Mucosa of descending colon (tissue), 3 donors: ENCODE measurements around the gene WEE2. TPM values are rescaled to one million over a fixed set of nuclear protein-coding genes. Genes with fewer than 3 reads are reported as not detected.
"Not testable (repeated sequence)": the region's sequence is repeated elsewhere in the genome, so short reads cannot be mapped to it uniquely, and the experiment has no call there.

ENCODE experiments used
- ATAC-seq: fragments of 200-7000 bp; cut with Tn5 transposase; one replicate; pipeline ENCODE4 v1.9.1; 2020; ENCODE audit warnings: mild to moderate bottlenecking, moderate library complexity
- DNase-seq, 3 donors: peaks; one replicate each; pipeline ENCODE4 v3.0.0-alpha.2; 2020
- H3K36me3 ChIP-seq: fragments of 200-600 bp; one replicate; pipeline ENCODE4 v1.8.0; 2021; ENCODE audit warnings: low read depth, mild to moderate bottlenecking
- H3K4me1 ChIP-seq: fragments of 200-600 bp; one replicate; pipeline ENCODE4 v1.8.0; 2021; ENCODE audit warnings: low read depth, mild to moderate bottlenecking
- H3K4me3 ChIP-seq: fragments of 200-600 bp; one replicate; pipeline ENCODE4 v1.8.0; 2021; ENCODE audit warnings: mild to moderate bottlenecking
- H3K9me3 ChIP-seq: fragments of 200-600 bp; one replicate; pipeline ENCODE4 v1.8.0; 2021; ENCODE audit warnings: mild to moderate bottlenecking
- CTCF ChIP-seq: fragments of 200-600 bp; IDR thresholded peaks from one replicate; pipeline ENCODE4 v1.8.0; 2022; ENCODE audit warnings: antibody characterized with exemption, mild to moderate bottlenecking
- intact Hi-C, 2 donors: fragments of 100-400 bp; cut with DNase I in 1 of 2; cut with micrococcal nuclease in 1 of 2; formaldehyde crosslinking; loops; one replicate each; pipeline versions ENCODE4 v1.11.0 to v1.11.1; 2022; cut with DNase I, micrococcal nuclease
- total RNA-seq, 3 donors: library from RNA; stranded (reverse); fragmentation: NEBNext Ultra II Directional in 2 of 3; extraction: Animal tissue kit (Norgen Biotek cat#: 25700) in 2 of 3; gene quantifications; one replicate each; pipeline versions ENCODE4 v1.2.1 to v1.2.4, GENCODE V29; 2021 to 2023
- donor health status: DM: no; HTN: no; CAD: no; lungs with moderate emphysema.
- donor health status: DM: no; HTN: no; CAD: no.
- donor health status: DM: no; HTN: yes; CAD: no.

WEE2 gene
- total RNA-seq, 3 donors from 2014 or later = not detected

GRCh38 chr7:141685285-141686023 lies 22.7 kb upstream of the WEE2 start:
- H3K9me3 ChIP-seq = no peaks in the 10 kb centered on the region
- TF ChIP-seq CTCF = no peak
- H3K4me1 ChIP-seq = no peaks in the 10 kb centered on the region
- no peak overlapping the region for H3K4me3 ChIP-seq
- ATAC-seq (no peak), DNase-seq (no peak)
- intact Hi-C loops = no loop called here
- H3K36me3 ChIP-seq = no peaks in the 10 kb centered on the region

GRCh38 chr7:141686074-141686473 lies 22.1 kb upstream of the WEE2 start:
- no peaks in the 10 kb centered on the region for H3K36me3 ChIP-seq
- no peak for TF ChIP-seq CTCF
- H3K4me3 ChIP-seq = no peak overlapping the region
- ATAC-seq (no peak), DNase-seq (no peak)
- intact Hi-C loops = no loop called here
- H3K9me3 ChIP-seq = no peaks in the 10 kb centered on the region
- no peaks in the 10 kb centered on the region for H3K4me1 ChIP-seq

- no peaks in the 10 kb centered on the region for H3K4me1 ChIP-seq
- intact Hi-C loops = no loop called here
- no peaks in the 10 kb centered on the region for H3K9me3 ChIP-seq
- DNase-seq (no peak), ATAC-seq (no peak)
- TF ChIP-seq CTCF = no peak
- no peak overlapping the region for H3K4me3 ChIP-seq
- H3K36me3 ChIP-seq = no peaks in the 10 kb centered on the region
These were observed 21.5 kb upstream of the WEE2 start for GRCh38 chr7:141686670-141687069.

- Histone ChIP-seq H3K36me3 (no peaks in the 10 kb centered on the region), H3K4me3 (no peak overlapping the region), H3K4me1 (no peaks in the 10 kb centered on the region), H3K9me3 (no peaks in the 10 kb centered on the region)
- intact Hi-C loops = no loop called here
- TF ChIP-seq CTCF = no peak
- DNase-seq = no peak
- no peak for ATAC-seq
These were observed 20.1 kb upstream of the WEE2 start for GRCh38 chr7:141688043-141688442.

GRCh38 chr7:141689072-141689825 lies 18.9 kb upstream of the WEE2 start:
- DNase-seq, H3K36me3 ChIP-seq, ATAC-seq, intact Hi-C loops, H3K4me3 ChIP-seq, H3K4me1 ChIP-seq, H3K9me3 ChIP-seq: not testable (repeated sequence)

GRCh38 chr7:141691540-141691939 lies 16.6 kb upstream of the WEE2 start:
- DNase-seq = no peak
- no peaks in the 10 kb centered on the region for H3K9me3 ChIP-seq
- no peak overlapping the region for H3K4me3 ChIP-seq
- ATAC-seq = no peak
- intact Hi-C loops = no loop called here
- H3K4me1 ChIP-seq = peaks cover 11% of the 10 kb centered on the region
- no peaks in the 10 kb centered on the region for H3K36me3 ChIP-seq
- TF ChIP-seq CTCF = no peak
